RWPE1 (cell line): ENCODE results near the gene HNRNPC.
"Not testable (repeated sequence)": the region's sequence is repeated elsewhere in the genome, so short reads cannot be mapped to it uniquely, and the experiment has no call there.

Source experiments
- CTCF ChIA-PET: fragments of 350-600 bp; sonication (Branson Sonifier 250); formaldehyde crosslinking; extraction: SDS; loops from one replicate; lab custom pipeline; 2021; lab: Yijun Ruan, JAX
- POLR2A ChIA-PET: fragments of 400-600 bp; formaldehyde crosslinking; extraction: SDS; loops from one replicate; lab custom pipeline; 2020; ENCODE audit warnings: antibody characterized with exemption; ENCODE audit not compliant: low non-redundant PET; lab: Yijun Ruan, JAX
- DNase-seq: peaks from one replicate; pipeline ENCODE4 v3.0.0; 2012; ENCODE audit warnings: low spot score
- H3K27ac ChIP-seq: fragments of 450-650 bp; 2 replicates; pipeline ENCODE4 v1.5.1; 2017
- CTCF ChIP-seq: fragments of 450-650 bp; conservative IDR thresholded peaks from 2 replicates; pipeline ENCODE4 v1.5.1; 2017; ENCODE audit warnings: low read depth, mild to moderate bottlenecking

The HNRNPC gene

GRCh38 chr14:21227150-21227549 is 42.1 kb downstream of the HNRNPC start:
- DNase-seq: no peak
- H3K27ac ChIP-seq: no peak overlapping the region
- POLR2A ChIA-PET: no interaction called here
- TF ChIP-seq CTCF: no peak
- CTCF ChIA-PET: no interaction called here

GRCh38 chr14:21226467-21226866 is 42.8 kb downstream of the HNRNPC start:
- ChIA-PET CTCF (interaction anchor here (0.6 kb wide), 1 partner anchor 11 kb away, joined by 3 read pairs; no protein-coding TSS in a partner anchor), POLR2A (no interaction called here)
- no peak overlapping the region for H3K27ac ChIP-seq
- TF ChIP-seq CTCF: no peak
- DNase-seq: no peak

GRCh38 chr14:21225164-21225563 is 44.1 kb downstream of the HNRNPC start:
- H3K27ac ChIP-seq, POLR2A ChIA-PET, DNase-seq: not testable (repeated sequence)
- CTCF ChIA-PET: interaction anchor here (0.6 kb wide), 1 partner anchor 1182 kb away, joined by 4 read pairs; no protein-coding TSS in a partner anchor

- no peak for DNase-seq
- ChIA-PET POLR2A (no interaction called here), CTCF (no interaction called here)
- no peak for TF ChIP-seq CTCF
- no peak overlapping the region for H3K27ac ChIP-seq
These were observed 48.3 kb downstream of the HNRNPC start for GRCh38 chr14:21220874-21221477.

- no peak overlapping the region for H3K27ac ChIP-seq
- DNase-seq: no peak
- ChIA-PET POLR2A (no interaction called here), CTCF (no interaction called here)
- no peak for TF ChIP-seq CTCF
These were observed 49.6 kb downstream of the HNRNPC start for GRCh38 chr14:21219561-21220111.

GRCh38 chr14:21219120-21219519 is 50.1 kb downstream of the HNRNPC start:
- peak overlapping the region; percentile 53; the same call in 1 of the 2 replicates for H3K27ac ChIP-seq
- ChIA-PET POLR2A (no interaction called here), CTCF (no interaction called here)
- DNase-seq: no peak
- no peak for TF ChIP-seq CTCF

- no peak overlapping the region for H3K27ac ChIP-seq
- CTCF ChIA-PET: no interaction called here
- no peak for DNase-seq
- POLR2A ChIA-PET: no interaction called here
- TF ChIP-seq CTCF: no peak
These were observed 53.4 kb downstream of the HNRNPC start for GRCh38 chr14:21215879-21216251.
